Mesenchymal stem cell (in vitro differentiated cells and primary cell): ENCODE measurements around the gene PPP1R9A.

Source experiments
- DNase-seq: peaks from one replicate; pipeline ENCODE4 v3.0.0-alpha.2; 2013
- H2AFZ ChIP-seq: one replicate; pipeline ENCODE4 v1.6.1; 2013; ENCODE audit warnings: low read depth, mild to moderate bottlenecking, control low read depth, inconsistent platforms, low read length, moderate library complexity
- H2AK5ac ChIP-seq: 2 replicates; pipeline ENCODE4 v1.6.1; 2013; ENCODE audit warnings: low read length, moderate library complexity, mild to moderate bottlenecking, inconsistent platforms; ENCODE audit not compliant: severe bottlenecking
- H2BK120ac ChIP-seq: one replicate; pipeline ENCODE4 v1.6.1; 2013; ENCODE audit warnings: low read depth, mild to moderate bottlenecking, inconsistent platforms, low read length, moderate library complexity
- H2BK12ac ChIP-seq, 2 experiments: one replicate each; pipeline ENCODE4 v1.6.1; 2013; ENCODE audit warnings: inconsistent platforms in 2 of 2, low read length in 2 of 2, mild to moderate bottlenecking in 2 of 2, moderate library complexity in 2 of 2, control low read depth in 1 of 2
- H2BK15ac ChIP-seq: one replicate; pipeline ENCODE4 v1.6.1; 2013; ENCODE audit warnings: mild to moderate bottlenecking, low read depth, inconsistent platforms; ENCODE audit not compliant: poor library complexity, severe bottlenecking
- H2BK5ac ChIP-seq: 2 replicates; pipeline ENCODE4 v1.6.1; 2013; ENCODE audit warnings: low read depth, mild to moderate bottlenecking, low read length, control low read depth, inconsistent platforms; ENCODE audit not compliant: poor library complexity, severe bottlenecking
- H3K14ac ChIP-seq, 2 experiments: one replicate each; pipeline ENCODE4 v1.6.1; 2013; ENCODE audit warnings: inconsistent platforms in 2 of 2, low read length in 2 of 2, control low read depth in 1 of 2, mild to moderate bottlenecking in 1 of 2, moderate library complexity in 1 of 2
- H3K18ac ChIP-seq, 2 experiments: one replicate each; pipeline ENCODE4 v1.6.1; 2013; ENCODE audit warnings: inconsistent platforms in 2 of 2, low read length in 2 of 2, control low read depth in 1 of 2, low read depth in 1 of 2, mild to moderate bottlenecking in 1 of 2
- H3K23ac ChIP-seq, 2 experiments: one replicate each; pipeline ENCODE4 v1.6.1; 2013; ENCODE audit warnings: inconsistent platforms in 2 of 2, low read length in 2 of 2, mild to moderate bottlenecking in 2 of 2, moderate library complexity in 2 of 2, control low read depth in 1 of 2
- H3K27ac ChIP-seq: 2 replicates; pipeline ENCODE4 v1.5.1; 2013; ENCODE audit warnings: mild to moderate bottlenecking, moderate library complexity, low read length, control low read depth, inconsistent platforms; ENCODE audit not compliant: poor library complexity, severe bottlenecking
- H3K27me3 ChIP-seq, 2 experiments: 2 replicates each; pipeline versions ENCODE4 v1.6.1 to v1.7.0; 2013; ENCODE audit warnings: low read length in 2 of 2, mild to moderate bottlenecking in 2 of 2, moderate library complexity in 2 of 2, control low read depth in 1 of 2, inconsistent platforms in 1 of 2; ENCODE audit not compliant: control insufficient read depth in 1 of 2, insufficient read depth in 1 of 2
- H3K36me3 ChIP-seq, 2 experiments: 2 replicates each; pipeline versions ENCODE4 v1.6.1 to v1.7.0; 2013; ENCODE audit warnings: low read length in 2 of 2, control low read depth in 1 of 2, inconsistent platforms in 1 of 2, low read depth in 1 of 2, mild to moderate bottlenecking in 1 of 2; ENCODE audit not compliant: insufficient read depth in 2 of 2, control insufficient read depth in 1 of 2
- H3K4ac ChIP-seq, 2 experiments: one replicate each; pipeline ENCODE4 v1.6.1; 2013; ENCODE audit warnings: inconsistent platforms in 2 of 2, low read length in 2 of 2, mild to moderate bottlenecking in 2 of 2, moderate library complexity in 2 of 2, control low read depth in 1 of 2, low read depth in 1 of 2
- H3K4me1 ChIP-seq: 2 replicates; pipeline ENCODE4 v1.6.1; 2013; ENCODE audit warnings: low read depth, low read length, control low read depth; ENCODE audit not compliant: control insufficient read depth, insufficient read depth
- H3K4me2 ChIP-seq: 2 replicates; pipeline ENCODE4 v1.6.1; 2013; ENCODE audit warnings: low read length, mild to moderate bottlenecking, inconsistent platforms; ENCODE audit not compliant: poor library complexity, severe bottlenecking
- H3K4me3 ChIP-seq, 2 experiments: 2 replicates each; pipeline versions ENCODE4 v1.5.1 to v1.7.0; 2013; ENCODE audit warnings: low read length in 2 of 2, mild to moderate bottlenecking in 2 of 2, control low read depth in 1 of 2, low read depth in 1 of 2; ENCODE audit not compliant: insufficient read depth in 1 of 2
- H3K79me1 ChIP-seq: replicated peaks from 2 replicates; pipeline ENCODE4 v1.6.1; 2013; ENCODE audit warnings: mild to moderate bottlenecking, control low read depth, low read length, inconsistent platforms; ENCODE audit not compliant: poor library complexity, severe bottlenecking
- H3K9ac ChIP-seq: 2 replicates; pipeline ENCODE4 v1.7.0; 2013; ENCODE audit warnings: mild to moderate bottlenecking, low read length, moderate library complexity
- H3K9me3 ChIP-seq: 2 replicates; pipeline ENCODE4 v1.7.0; 2013; ENCODE audit warnings: mild to moderate bottlenecking, low read length; ENCODE audit not compliant: control insufficient read depth
- H4K8ac ChIP-seq: one replicate; pipeline ENCODE4 v1.6.1; 2013; ENCODE audit warnings: inconsistent platforms, mild to moderate bottlenecking, low read length, moderate library complexity
- H4K91ac ChIP-seq: one replicate; pipeline ENCODE4 v1.6.1; 2013; ENCODE audit warnings: mild to moderate bottlenecking, low read length, inconsistent platforms
- WGBS: methylation state at CpG from one replicate; pipeline ENCODE4 v1.1.7; 2013; ENCODE audit warnings: mixed read lengths; 5-methylcytosine and 5-hydroxymethylcytosine counted together

The PPP1R9A gene

DNA sequence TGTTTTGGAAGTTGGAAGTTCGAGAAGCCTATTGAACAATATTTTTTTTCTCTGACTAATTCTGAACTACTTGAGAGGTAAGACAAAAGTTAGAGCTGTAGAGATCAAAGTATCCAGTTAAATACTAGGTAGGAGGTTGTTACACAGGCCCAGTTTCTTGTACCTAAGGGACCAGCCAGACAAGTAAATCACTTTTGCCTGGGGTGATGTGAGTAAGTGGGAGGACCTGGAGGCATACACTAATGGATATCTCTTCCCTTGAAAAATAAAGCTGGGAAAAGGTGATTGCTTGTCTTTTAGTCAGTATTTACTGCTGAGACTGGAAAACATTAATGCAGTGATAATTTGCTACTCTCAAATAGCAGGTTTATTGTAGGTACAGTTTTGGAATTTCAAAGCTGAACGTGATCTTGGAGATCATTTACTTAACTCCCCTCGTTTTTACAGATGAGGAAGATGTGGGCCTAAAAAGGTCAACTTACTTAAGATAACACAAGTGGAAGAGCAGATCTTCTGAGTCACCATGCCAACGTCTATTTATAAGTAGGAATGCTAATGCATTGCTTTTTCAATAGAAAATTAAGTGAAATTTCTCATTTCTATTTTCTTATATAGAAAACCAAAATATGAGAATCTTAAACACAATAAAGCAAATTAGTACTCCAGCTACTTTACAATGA, 181.3 kb downstream of the PPP1R9A start:
- H3K27me3 ChIP-seq, result no peaks in the 10 kb centered on the region
- H3K23ac ChIP-seq, result no peak overlapping the region
- no peak overlapping the region for H4K91ac ChIP-seq
- H2BK12ac ChIP-seq, result no peak overlapping the region
- H3K4me2 ChIP-seq, result no peak overlapping the region
- no peaks in the 10 kb centered on the region for H3K9me3 ChIP-seq
- no peak overlapping the region for H2BK15ac ChIP-seq
- H3K18ac ChIP-seq, result no peak overlapping the region
- 83% methylated on average over 3 of the region's 4 CpGs for WGBS
- no peak overlapping the region for H3K4me3 ChIP-seq
- no peaks in the 10 kb centered on the region for H3K36me3 ChIP-seq
- DNase-seq, result no peak
- H3K79me1 ChIP-seq, result peaks cover 6% of the 10 kb centered on the region
- H3K14ac ChIP-seq, result no peak overlapping the region
- no peak overlapping the region for H2BK120ac ChIP-seq
- H3K4me1 ChIP-seq, result no peaks in the 10 kb centered on the region
- H2BK5ac ChIP-seq, result no peak overlapping the region
- no peak overlapping the region for H2AFZ ChIP-seq
- no peak overlapping the region for H2AK5ac ChIP-seq
- no peak overlapping the region for H3K27ac ChIP-seq
- no peak overlapping the region for H4K8ac ChIP-seq
- H3K4ac ChIP-seq, result no peak overlapping the region
- no peak overlapping the region for H3K9ac ChIP-seq

DNA sequence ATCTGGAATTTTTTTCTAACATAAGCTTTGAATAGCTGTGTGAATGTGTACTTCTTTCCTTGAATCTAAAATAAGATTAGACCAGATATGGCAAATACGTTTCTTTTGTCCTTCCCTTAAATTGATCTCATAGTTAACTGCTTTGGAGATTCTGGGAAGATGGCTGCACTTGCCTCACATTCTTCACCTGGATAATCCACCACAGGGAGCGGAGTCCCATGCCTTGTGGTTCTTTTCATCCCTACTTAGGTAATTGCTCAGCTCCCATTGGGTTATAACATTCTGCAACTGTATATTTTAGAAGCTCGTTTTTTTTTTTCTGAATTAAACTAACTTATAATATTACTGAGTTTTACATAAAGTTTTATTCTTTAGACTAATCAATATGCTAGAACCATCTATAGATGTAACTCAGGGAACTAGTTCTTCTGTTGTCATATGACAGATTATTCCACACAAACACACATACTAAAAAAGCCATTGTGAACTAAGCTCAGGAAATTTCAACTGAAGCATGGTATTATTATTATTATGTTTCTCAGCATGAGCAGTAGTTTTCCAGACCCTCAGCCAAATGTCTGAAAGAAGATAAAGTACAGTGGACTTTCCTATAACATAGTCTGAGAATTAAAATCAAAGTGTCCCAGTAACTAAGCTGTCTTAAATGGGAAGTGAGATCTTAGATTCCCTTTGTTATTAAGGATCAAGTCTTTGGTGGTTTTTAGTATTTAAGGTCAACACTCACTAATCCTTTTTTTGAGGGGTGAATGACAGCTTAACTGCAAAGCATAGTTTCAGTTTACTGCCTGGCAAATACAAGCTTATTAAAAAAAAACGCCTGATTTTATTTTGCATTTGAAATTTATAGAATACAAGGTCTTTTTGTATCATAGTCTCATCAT, 182.3 kb downstream of the PPP1R9A start:
- no peak overlapping the region for H3K4me2 ChIP-seq
- no peak overlapping the region for H2AK5ac ChIP-seq
- no peaks in the 10 kb centered on the region for H3K27me3 ChIP-seq
- H2AFZ ChIP-seq, result no peak overlapping the region
- no peak overlapping the region for H2BK15ac ChIP-seq
- H3K4ac ChIP-seq, result no peak overlapping the region
- H3K14ac ChIP-seq, result no peak overlapping the region
- H2BK5ac ChIP-seq, result no peak overlapping the region
- no peaks in the 10 kb centered on the region for H3K4me1 ChIP-seq
- no peaks in the 10 kb centered on the region for H3K9me3 ChIP-seq
- WGBS, result 100% methylated on average over 1 of the region's 4 CpGs
- H3K36me3 ChIP-seq, result no peaks in the 10 kb centered on the region
- H4K8ac ChIP-seq, result no peak overlapping the region
- no peak overlapping the region for H2BK12ac ChIP-seq
- no peak overlapping the region for H4K91ac ChIP-seq
- H3K79me1 ChIP-seq, result peaks cover 7% of the 10 kb centered on the region
- H3K4me3 ChIP-seq, result no peak overlapping the region
- H2BK120ac ChIP-seq, result no peak overlapping the region
- no peak overlapping the region for H3K18ac ChIP-seq
- no peak overlapping the region for H3K9ac ChIP-seq
- DNase-seq, result no peak
- no peak overlapping the region for H3K27ac ChIP-seq
- H3K23ac ChIP-seq, result no peak overlapping the region

DNA sequence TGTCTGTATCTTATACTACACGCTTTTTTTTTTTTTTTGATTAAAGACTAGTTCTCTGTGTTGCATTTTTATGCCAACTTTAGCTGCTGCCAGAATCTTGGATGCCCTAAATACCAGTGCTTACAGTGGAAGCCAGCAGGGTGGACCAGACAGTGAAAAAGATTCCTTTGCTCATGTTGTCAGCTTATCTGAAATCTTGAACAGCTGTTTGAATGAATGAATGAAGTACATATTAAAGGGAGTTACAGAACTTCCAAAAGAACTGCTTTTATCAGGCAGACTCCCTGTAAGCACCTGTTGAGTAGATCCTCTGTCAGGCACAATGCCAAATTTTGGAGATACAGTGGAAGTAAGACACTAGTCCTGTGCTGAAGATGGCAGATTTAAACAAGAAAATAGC, 184.9 kb downstream of the PPP1R9A start:
- WGBS, result 71% methylated on average over 1 of the region's 1 CpG
- Histone ChIP-seq H2BK120ac (no peak overlapping the region), H3K9ac (no peak overlapping the region)

DNA sequence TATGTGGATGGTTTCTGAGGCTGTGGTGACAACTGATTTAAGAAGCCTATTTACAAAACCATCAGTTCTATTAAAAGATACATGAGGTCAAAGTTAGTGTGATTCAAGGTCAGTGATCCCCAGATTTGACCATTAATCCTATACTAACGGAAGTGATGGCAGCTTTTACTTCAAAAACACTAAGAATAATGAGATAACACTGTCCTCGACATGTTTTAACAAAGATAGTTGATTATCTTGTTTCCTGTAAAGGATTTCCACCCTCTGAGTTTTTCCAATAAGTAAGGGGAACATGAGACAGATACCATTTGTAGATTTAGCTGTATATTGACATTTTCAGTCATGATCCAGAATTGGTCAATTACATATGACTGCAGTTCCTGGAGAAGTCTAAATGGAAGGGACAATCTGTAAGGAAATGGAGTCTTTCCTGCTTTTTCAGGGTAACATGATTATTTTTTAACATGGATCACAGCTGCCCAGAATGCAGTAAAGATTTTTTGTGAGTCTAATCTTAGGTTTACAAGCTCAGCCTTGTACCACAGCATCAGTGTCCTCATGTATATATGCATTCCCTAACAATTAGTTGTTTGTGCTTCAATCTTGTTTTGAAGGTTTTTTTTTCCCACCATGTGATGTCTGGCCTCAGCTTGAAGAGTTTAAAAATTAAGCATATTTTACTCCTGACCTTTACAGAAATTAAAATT, 188.0 kb downstream of the PPP1R9A start:
- WGBS, result no CpG with 5 or more reads among the region's 2 CpGs

More for the DNA sequence above, 184.9 kb downstream of the PPP1R9A start:
- H4K8ac ChIP-seq, result no peak overlapping the region
- DNase-seq, result no peak
- H3K79me1 ChIP-seq, result peaks cover 5% of the 10 kb centered on the region
- no peaks in the 10 kb centered on the region for H3K36me3 ChIP-seq
- no peak overlapping the region for H3K4me2 ChIP-seq
- H2BK5ac ChIP-seq, result no peak overlapping the region
- no peak overlapping the region for H2BK12ac ChIP-seq
- H2BK15ac ChIP-seq, result no peak overlapping the region
- no peak overlapping the region for H3K23ac ChIP-seq
- H3K27ac ChIP-seq, result no peak overlapping the region
- H2AK5ac ChIP-seq, result no peak overlapping the region
- H3K14ac ChIP-seq, result no peak overlapping the region
- H3K9me3 ChIP-seq, result no peaks in the 10 kb centered on the region
- H3K4me1 ChIP-seq, result no peaks in the 10 kb centered on the region
- no peak overlapping the region for H4K91ac ChIP-seq
- no peak overlapping the region for H2AFZ ChIP-seq
- H3K18ac ChIP-seq, result no peak overlapping the region
- H3K4ac ChIP-seq, result no peak overlapping the region
- H3K27me3 ChIP-seq, result no peaks in the 10 kb centered on the region
- H3K4me3 ChIP-seq, result no peak overlapping the region

More for the DNA sequence above, 188.0 kb downstream of the PPP1R9A start:
- peaks cover 10% of the 10 kb centered on the region for H3K79me1 ChIP-seq
- peaks cover 1% of the 10 kb centered on the region for H3K4me1 ChIP-seq
- no peak overlapping the region for H3K9ac ChIP-seq
- no peak overlapping the region for H2BK12ac ChIP-seq
- no peak overlapping the region for H3K14ac ChIP-seq
- H3K4me3 ChIP-seq, result no peak overlapping the region
- H2BK5ac ChIP-seq, result no peak overlapping the region
- H4K8ac ChIP-seq, result no peak overlapping the region
- H4K91ac ChIP-seq, result no peak overlapping the region
- no peak for DNase-seq
- H3K27me3 ChIP-seq, result no peaks in the 10 kb centered on the region
- no peak overlapping the region for H2AFZ ChIP-seq
- no peaks in the 10 kb centered on the region for H3K9me3 ChIP-seq
- no peak overlapping the region for H3K4ac ChIP-seq
- H3K27ac ChIP-seq, result no peak overlapping the region
- H3K4me2 ChIP-seq, result no peak overlapping the region
- H3K23ac ChIP-seq, result no peak overlapping the region
- H2BK15ac ChIP-seq, result no peak overlapping the region
- no peak overlapping the region for H2AK5ac ChIP-seq
- no peaks in the 10 kb centered on the region for H3K36me3 ChIP-seq
- H3K18ac ChIP-seq, result no peak overlapping the region
- no peak overlapping the region for H2BK120ac ChIP-seq
